HG02588 (cell line): ENCODE data around the gene OSBPL3.

ENCODE experiments used
- ATAC-seq: cut with Tn5 transposase; IDR thresholded peaks from one replicate; pipeline ENCODE4 v1.9.1; 2021; ENCODE audit warnings: mild to moderate bottlenecking, moderate library complexity; ENCODE audit not compliant: unreplicated experiment

The OSBPL3 gene

GRCh38 chr7:24769014-24769830 is 210.8 kb downstream of the OSBPL3 start:
- no peak for ATAC-seq

- ATAC-seq = no peak
These were observed 212.0 kb downstream of the OSBPL3 start for GRCh38 chr7:24767878-24768569.

GRCh38 chr7:24764972-24765744 is 214.8 kb downstream of the OSBPL3 start:
- ATAC-seq = no peak

GRCh38 chr7:24764011-24764410 is 216.0 kb downstream of the OSBPL3 start:
- no peak for ATAC-seq

GRCh38 chr7:24763303-24763901 is 216.6 kb downstream of the OSBPL3 start:
- ATAC-seq = no peak

- ATAC-seq = no peak
These were observed 217.2 kb downstream of the OSBPL3 start for GRCh38 chr7:24762771-24763170.

- no peak for ATAC-seq
These were observed 219.0 kb downstream of the OSBPL3 start for GRCh38 chr7:24760968-24761367.

- peak; percentile 62 for ATAC-seq
These were observed 222.4 kb downstream of the OSBPL3 start, which contains the start of gene GSDME for GRCh38 chr7:24757353-24758275. Gene GSDME, minus strand, starts transcription at chr7:24757464. Its CDS starts 7,690 bp downstream, at chr7:24749774.

GRCh38 chr7:24756545-24757352 is 223.2 kb downstream of the OSBPL3 start:
- ATAC-seq = no peak

GRCh38 chr7:24755541-24756407 is 224.2 kb downstream of the OSBPL3 start:
- ATAC-seq = peak; percentile 65

GRCh38 chr7:24754906-24755506 is 225.0 kb downstream of the OSBPL3 start:
- no peak for ATAC-seq

GRCh38 chr7:24752073-24752800 is 227.7 kb downstream of the OSBPL3 start:
- ATAC-seq = no peak

- ATAC-seq = no peak
These were observed 228.5 kb downstream of the OSBPL3 start for GRCh38 chr7:24751484-24751883.

GRCh38 chr7:24750441-24751055 is 229.4 kb downstream of the OSBPL3 start:
- no peak for ATAC-seq

GRCh38 chr7:24748521-24748920 is 231.5 kb downstream of the OSBPL3 start:
- no peak for ATAC-seq
